OCI-LY7 (cell line): Measurements from ENCODE around the gene ZDHHC11B. TPM values are rescaled to one million over a fixed set of nuclear protein-coding genes. Genes with fewer than 3 reads are reported as not detected.
"Not testable (repeated sequence)": the region's sequence is repeated elsewhere in the genome, so short reads cannot be mapped to it uniquely, and the experiment has no call there.

Experiments used
- BruUV-seq: library from RNA; stranded (reverse); fragments of 400-500 nt; replicated peaks from 2 replicates; lab custom pipeline; 2021; lab: Mats Ljungman, UMichigan
- CTCF ChIA-PET: fragments of 300-600 bp; sonication (Branson Sonifier 250); formaldehyde crosslinking; loops from one replicate; lab custom pipeline; 2022; ENCODE audit warnings: antibody characterized with exemption; ENCODE audit not compliant: unreplicated experiment; lab: Charles Lee
- POLR2A ChIA-PET: fragments of 300-600 bp; sonication (Branson Sonifier 250); formaldehyde crosslinking; loops from one replicate; lab custom pipeline; 2022; ENCODE audit warnings: antibody characterized with exemption; lab: Charles Lee
- DNase-seq: peaks from one replicate; pipeline ENCODE4 v3.0.0-alpha.2; 2015; ENCODE audit warnings: low spot score
- H2AFZ ChIP-seq: fragments of 200-600 bp; sonication (generic), shearing (Covaris generic); 2 replicates; pipeline ENCODE4 v1.6.1; 2014; ENCODE audit warnings: mild to moderate bottlenecking, antibody characterized with exemption, low read length, moderate library complexity
- H3K27ac ChIP-seq: fragments of 200-600 bp; sonication (generic); 2 replicates; pipeline ENCODE4 v1.5.1; 2014; ENCODE audit warnings: mixed run types, low read depth, mild to moderate bottlenecking, moderate library complexity, low read length, inconsistent platforms; ENCODE audit not compliant: poor library complexity, severe bottlenecking
- H3K36me3 ChIP-seq: fragments of 200-600 bp; sonication (generic); 2 replicates; pipeline ENCODE4 v1.6.1; 2014; ENCODE audit warnings: mild to moderate bottlenecking, antibody characterized with exemption, low read length, moderate library complexity, mixed read lengths; ENCODE audit not compliant: insufficient read depth
- H3K4me1 ChIP-seq: fragments of 200-600 bp; sonication (generic); 2 replicates; pipeline ENCODE4 v1.5.1; 2014; ENCODE audit warnings: mild to moderate bottlenecking, low read length; ENCODE audit not compliant: insufficient read depth, poor library complexity, severe bottlenecking
- H3K4me2 ChIP-seq: fragments of 200-600 bp; sonication (generic); 2 replicates; pipeline ENCODE4 v1.6.1; 2014; ENCODE audit warnings: mild to moderate bottlenecking, low read length
- H3K4me3 ChIP-seq: fragments of 200-600 bp; sonication (generic); 2 replicates; pipeline ENCODE4 v1.5.1; 2014; ENCODE audit warnings: mild to moderate bottlenecking, low read depth, low read length; ENCODE audit not compliant: poor library complexity, severe bottlenecking
- H3K79me2 ChIP-seq: fragments of 200-600 bp; sonication (generic); 2 replicates; pipeline ENCODE4 v1.6.1; 2016; ENCODE audit warnings: low read depth, mild to moderate bottlenecking, low read length, moderate library complexity, mixed read lengths; ENCODE audit not compliant: insufficient read depth
- H3K9me2 ChIP-seq: fragments of 200-600 bp; sonication (generic); 2 replicates; pipeline ENCODE4 v1.6.1; 2016; ENCODE audit warnings: mild to moderate bottlenecking, low read length, mixed read lengths; ENCODE audit not compliant: insufficient read depth
- H3K9me3 ChIP-seq: fragments of 200-600 bp; sonication (generic); 2 replicates; pipeline ENCODE4 v1.6.1; 2014; ENCODE audit warnings: mild to moderate bottlenecking, mixed run types, low read length, mixed read lengths
- H4K20me1 ChIP-seq: fragments of 200-600 bp; sonication (generic); 2 replicates; pipeline ENCODE4 v1.6.1; 2014; ENCODE audit warnings: mild to moderate bottlenecking, antibody characterized with exemption, low read length, moderate library complexity, mixed read lengths; ENCODE audit not compliant: insufficient read depth
- CTCF ChIP-seq: fragments of 200-600 bp; sonication (generic); conservative IDR thresholded peaks from 2 replicates; pipeline ENCODE4 v1.5.1; 2014; ENCODE audit warnings: mild to moderate bottlenecking, antibody characterized with exemption, low read length, moderate library complexity, mixed read lengths
- EZH2phosphoT487 ChIP-seq: fragments of 200-600 bp; sonication (generic); IDR thresholded peaks from 2 replicates; pipeline ENCODE4 v1.6.1; 2018; ENCODE audit warnings: low read depth, borderline replicate concordance, mild to moderate bottlenecking, mixed run types, antibody characterized with exemption, low read length, moderate library complexity, mixed read lengths
- intact Hi-C: fragments of 100-400 bp; cut with micrococcal nuclease; formaldehyde crosslinking; loops from one replicate; pipeline ENCODE4 v1.10.0; 2022; ENCODE audit not compliant: unreplicated experiment
- total RNA-seq, 2 experiments: library from RNA; depleted of rRNA in 1 of 2; stranded (reverse); fragments of >200 nt in 1 of 2; shearing (Covaris generic) in 1 of 2; gene quantifications; 2 replicates each; pipeline ENCODE4 v1.2.3, GENCODE V29; 2014 to 2022

ZDHHC11B gene
- total RNA-seq, 2 experiments from 2014 or later: 0.29 TPM; not detected in 1

GRCh38 chr5:776862-777711 is 7.4 kb downstream of the ZDHHC11B start:
- H3K36me3 ChIP-seq: no peaks in the 10 kb centered on the region
- H3K79me2 ChIP-seq: no peaks in the 10 kb centered on the region
- no peak overlapping the region for H2AFZ ChIP-seq
- H3K4me2 ChIP-seq: no peak overlapping the region
- no peaks in the 10 kb centered on the region for H3K9me3 ChIP-seq
- no peak overlapping the region for H3K4me3 ChIP-seq
- intact Hi-C loops: no loop called here
- TF ChIP-seq EZH2phosphoT487 (no peak), CTCF (no peak)
- no peaks in the 10 kb centered on the region for H3K9me2 ChIP-seq
- H4K20me1 ChIP-seq: no peaks in the 10 kb centered on the region
- ChIA-PET POLR2A (interaction anchor here (0.6 kb wide), 1 partner anchor 26 kb away, joined by 3 read pairs; no protein-coding TSS in a partner anchor), CTCF (no interaction called here)
- no peak overlapping the region for H3K27ac ChIP-seq
- no peak for DNase-seq
- H3K4me1 ChIP-seq: no peaks in the 10 kb centered on the region
- BruUV-seq: no TSS peak

DNA sequence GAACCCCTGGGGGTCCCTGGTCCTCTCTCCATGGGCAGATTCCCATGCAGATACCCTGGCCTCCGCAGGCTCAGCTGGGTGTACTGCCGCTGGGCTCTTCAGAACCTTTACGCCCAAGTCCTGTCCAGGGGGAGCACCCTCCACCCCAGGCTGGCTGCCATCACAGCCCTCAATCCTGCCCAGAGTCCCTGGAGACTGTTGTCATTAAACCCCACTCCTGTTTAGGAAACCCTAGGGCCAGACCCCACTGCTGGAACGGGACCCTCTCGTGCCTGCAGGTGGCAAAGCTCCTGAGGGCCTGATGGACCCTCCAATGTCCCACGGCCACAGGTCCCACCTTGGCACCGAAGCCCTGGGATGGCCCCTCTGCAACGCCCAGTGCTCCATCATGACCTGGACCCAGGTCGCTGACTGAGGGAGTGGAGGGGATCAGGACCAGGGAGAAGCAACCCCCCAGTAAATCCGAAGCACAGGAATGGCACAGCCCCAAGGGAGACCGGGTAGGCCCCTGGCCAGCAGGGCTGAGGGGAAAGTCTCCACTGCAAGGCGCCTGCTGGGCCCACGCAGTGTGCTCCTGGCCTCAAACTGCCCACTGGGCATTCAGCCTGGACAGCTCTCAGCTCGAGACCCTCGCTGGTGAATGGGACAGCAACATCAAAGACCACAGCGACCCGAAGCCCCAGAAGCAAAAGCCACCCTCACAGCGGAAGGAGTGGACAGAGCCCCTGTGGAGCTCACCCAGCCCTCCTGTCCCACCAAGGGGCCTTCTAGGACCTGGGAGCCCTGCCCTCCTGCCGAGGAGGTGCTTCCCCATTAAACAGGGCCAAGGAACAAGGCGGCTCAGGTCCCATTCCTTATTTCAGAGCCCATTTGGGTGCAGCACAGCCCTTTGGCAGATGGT is 8.3 kb downstream of the ZDHHC11B start:
- Histone ChIP-seq H3K4me2 (no peak overlapping the region), H3K4me3 (no peak overlapping the region), H3K79me2 (no peaks in the 10 kb centered on the region), H3K4me1 (no peaks in the 10 kb centered on the region), H3K9me3 (no peaks in the 10 kb centered on the region), H3K36me3 (no peaks in the 10 kb centered on the region), H2AFZ (no peak overlapping the region), H3K9me2 (no peaks in the 10 kb centered on the region), H3K27ac (no peak overlapping the region), H4K20me1 (no peaks in the 10 kb centered on the region)
- BruUV-seq: no TSS peak
- ChIA-PET POLR2A (no interaction called here), CTCF (no interaction called here)
- intact Hi-C loops: no loop called here
- no peak for DNase-seq
- no peak for TF ChIP-seq EZH2phosphoT487
- TF ChIP-seq CTCF: no peak

GRCh38 chr5:775595-775960 is 9.0 kb downstream of the ZDHHC11B start:
- H3K36me3 ChIP-seq, H3K79me2 ChIP-seq, H3K4me3 ChIP-seq, intact Hi-C loops, BruUV-seq, H3K4me1 ChIP-seq, H2AFZ ChIP-seq, H3K9me3 ChIP-seq, H4K20me1 ChIP-seq, H3K27ac ChIP-seq, H3K4me2 ChIP-seq, DNase-seq, POLR2A ChIA-PET, H3K9me2 ChIP-seq, CTCF ChIA-PET: not testable (repeated sequence)

- DNase-seq, CTCF ChIA-PET, POLR2A ChIA-PET: not testable (repeated sequence)
Observed at GRCh38 chr5:774854-775505, 9.5 kb downstream of the ZDHHC11B start.

More at GRCh38 chr5:774854-775505, 9.5 kb downstream of the ZDHHC11B start:
- H4K20me1 ChIP-seq, H3K4me3 ChIP-seq, H3K9me3 ChIP-seq, BruUV-seq, H2AFZ ChIP-seq, H3K4me1 ChIP-seq, H3K9me2 ChIP-seq, intact Hi-C loops, H3K27ac ChIP-seq, H3K79me2 ChIP-seq, H3K36me3 ChIP-seq, H3K4me2 ChIP-seq: not testable (repeated sequence)
